IMR-90 (cell line): ENCODE measurements around the gene CCDC88C. TPM values are rescaled to one million over a fixed set of nuclear protein-coding genes. Genes with fewer than 3 reads are reported as not detected.

Experiments used
- ATAC-seq: fragments of 200-7000 bp; cut with Tn5 transposase; 2 replicates; pipeline ENCODE4 v1.9.1; 2020; ENCODE audit warnings: low read depth, mild to moderate bottlenecking, moderate library complexity
- BruUV-seq: library from RNA; stranded (reverse); fragments of 400-500 nt; replicated peaks from 2 replicates; lab custom pipeline; 2021; lab: Mats Ljungman, UMichigan
- CTCF ChIA-PET: fragments of 300-600 bp; formaldehyde crosslinking; extraction: SDS; loops from one replicate; lab custom pipeline; 2021; ENCODE audit warnings: antibody characterized with exemption; lab: Yijun Ruan, JAX
- POLR2A ChIA-PET: fragments of 300-600 bp; sonication (Branson Sonifier 250); formaldehyde crosslinking; loops from one replicate; lab custom pipeline; 2022; ENCODE audit warnings: antibody characterized with exemption; ENCODE audit not compliant: unreplicated experiment; lab: Charles Lee
- DNase-seq: peaks from one replicate; pipeline ENCODE4 v3.0.0; 2013
- H2AFZ ChIP-seq: replicated peaks from 2 replicates; pipeline ENCODE3; 2013; ENCODE audit warnings: low read length, mild to moderate bottlenecking; ENCODE audit not compliant: poor library complexity
- H2AK5ac ChIP-seq: 2 replicates; pipeline ENCODE4 v1.6.1; 2013; ENCODE audit warnings: low read depth, low read length, inconsistent platforms
- H2AK9ac ChIP-seq: replicated peaks from 2 replicates; pipeline ENCODE3; 2013; ENCODE audit warnings: mild to moderate bottlenecking, low read depth, low read length, moderate library complexity; ENCODE audit not compliant: poor library complexity
- H2BK120ac ChIP-seq: 2 replicates; pipeline ENCODE4 v1.6.1; 2013; ENCODE audit warnings: low read depth, low read length, inconsistent platforms
- H2BK15ac ChIP-seq: 3 replicates; pipeline ENCODE4 v1.6.1; 2013; ENCODE audit warnings: low read depth, low read length, inconsistent platforms
- H2BK20ac ChIP-seq: 2 replicates; pipeline ENCODE4 v1.6.1; 2013; ENCODE audit warnings: low read depth, mild to moderate bottlenecking, inconsistent platforms, low read length, moderate library complexity
- H2BK5ac ChIP-seq: 2 replicates; pipeline ENCODE4 v1.6.1; 2013; ENCODE audit warnings: mild to moderate bottlenecking, low read depth, low read length, inconsistent platforms; ENCODE audit not compliant: poor library complexity, severe bottlenecking
- H3K14ac ChIP-seq: replicated peaks from 2 replicates; pipeline ENCODE4 v1.6.1; 2013; ENCODE audit warnings: low read depth, low read length, inconsistent platforms
- H3K18ac ChIP-seq: 2 replicates; pipeline ENCODE4 v1.6.1; 2013; ENCODE audit warnings: low read depth, low read length, control low read depth
- H3K23ac ChIP-seq: 2 replicates; pipeline ENCODE4 v1.6.1; 2013; ENCODE audit warnings: low read depth, low read length, inconsistent platforms
- H3K27ac ChIP-seq: 2 replicates; pipeline ENCODE4 v1.5.1; 2013; ENCODE audit warnings: mild to moderate bottlenecking, control low read depth, low read length; ENCODE audit not compliant: insufficient read depth
- H3K27me3 ChIP-seq: 2 replicates; pipeline ENCODE4 v1.6.1; 2013; ENCODE audit warnings: low read length; ENCODE audit not compliant: control insufficient read depth, insufficient read depth
- H3K36me3 ChIP-seq: 2 replicates; pipeline ENCODE4 v1.6.1; 2013; ENCODE audit warnings: low read length, mixed read lengths; ENCODE audit not compliant: control insufficient read depth, insufficient read depth
- H3K4ac ChIP-seq: 2 replicates; pipeline ENCODE4 v1.6.1; 2013; ENCODE audit warnings: low read depth, low read length, inconsistent platforms
- H3K4me1 ChIP-seq: 2 replicates; pipeline ENCODE4 v1.6.1; 2013; ENCODE audit warnings: low read length, mixed read lengths; ENCODE audit not compliant: control insufficient read depth, insufficient read depth
- H3K4me2 ChIP-seq: 2 replicates; pipeline ENCODE4 v1.6.1; 2013; ENCODE audit warnings: low read depth, mild to moderate bottlenecking, control low read depth, low read length, moderate library complexity
- H3K4me3 ChIP-seq: 2 replicates; pipeline ENCODE4 v1.5.1; 2013; ENCODE audit warnings: low read depth, mild to moderate bottlenecking, control low read depth, low read length, moderate library complexity; ENCODE audit not compliant: insufficient read depth
- H3K56ac ChIP-seq: 2 replicates; pipeline ENCODE4 v1.6.1; 2013; ENCODE audit warnings: low read length, inconsistent platforms; ENCODE audit not compliant: insufficient read depth; ENCODE audit errors: extremely low read depth
- H3K79me1 ChIP-seq, 2 experiments: 2 replicates each; pipeline ENCODE4 v1.6.1; 2013; ENCODE audit warnings: low read length in 2 of 2, inconsistent platforms in 1 of 2, low read depth in 1 of 2
- H3K9ac ChIP-seq: 2 replicates; pipeline ENCODE4 v1.6.1; 2013; ENCODE audit warnings: low read depth, low read length, control low read depth
- H3K9me1 ChIP-seq: 2 replicates; pipeline ENCODE4 v1.6.1; 2013; ENCODE audit warnings: low read length, inconsistent platforms; ENCODE audit not compliant: insufficient read depth
- H3K9me3 ChIP-seq: 2 replicates; pipeline ENCODE4 v1.6.1; 2013; ENCODE audit warnings: low read length; ENCODE audit not compliant: control insufficient read depth, insufficient read depth
- H4K20me1 ChIP-seq: 2 replicates; pipeline ENCODE4 v1.6.1; 2013; ENCODE audit warnings: low read length, inconsistent platforms; ENCODE audit not compliant: insufficient read depth
- H4K5ac ChIP-seq: 2 replicates; pipeline ENCODE4 v1.6.1; 2013; ENCODE audit warnings: mild to moderate bottlenecking, low read depth, low read length, control low read depth
- H4K8ac ChIP-seq, 2 experiments: 2 replicates each; pipeline ENCODE4 v1.6.1; 2013; ENCODE audit warnings: low read depth in 2 of 2, low read length in 2 of 2, control low read depth in 1 of 2, inconsistent platforms in 1 of 2
- H4K91ac ChIP-seq: 2 replicates; pipeline ENCODE4 v1.6.1; 2013; ENCODE audit warnings: low read depth, low read length, inconsistent platforms; ENCODE audit not compliant: insufficient read depth
- RAD21 ChIP-seq: IDR thresholded peaks from 2 replicates; pipeline ENCODE4 v1.6.1; 2012; ENCODE audit warnings: low read length, improper control_type of control experiment
- WGBS, 2 experiments: methylation state at CpG; one replicate each; pipeline versions ENCODE4 v1.1.5 to v1.1.7; 2013; ENCODE audit warnings: missing lambda C conversion rate in 2 of 2; ENCODE audit not compliant: insufficient read length in 1 of 2; ENCODE audit errors: extremely low coverage in 2 of 2; 5-methylcytosine and 5-hydroxymethylcytosine counted together
- dilution Hi-C: fragments of 300-500 bp; cut with HindIII; formaldehyde crosslinking; loops from one replicate; pipeline ENCODE4 v1.14.3; 2018; ENCODE audit warnings: low sequenced_read_pairs; ENCODE audit not compliant: unreplicated experiment
- in situ Hi-C: fragments of 300-500 bp; cut with MboI; formaldehyde crosslinking; loops from 3 replicates; pipeline ENCODE4 v1.14.3; 2019; ENCODE audit warnings: low sequenced_read_pairs, inconsistent platforms, mixed read lengths
- intact Hi-C: fragments of 100-400 bp; cut with micrococcal nuclease; formaldehyde crosslinking; loops from 2 replicates; pipeline ENCODE4 v1.10.0; 2022
- polyA plus RNA-seq, 3 experiments: library from polyadenylated mRNA; depleted of rRNA; stranded (reverse); fragments of >200 nt; gene quantifications; 2 replicates each; pipeline ENCODE4 v1.2.3, GENCODE V29; 2012; ENCODE audit warnings: low replicate concordance in 1 of 3
- total RNA-seq: library from RNA; depleted of rRNA; stranded (reverse); fragments of >200 nt; gene quantifications from 2 replicates; pipeline ENCODE4 v1.2.3, GENCODE V29; 2012

The CCDC88C gene
- total and polyA plus RNA-seq, 2 of the 4 experiments (the other 2 are of a cell fraction), result 0.17 to 0.18 TPM

- H3K4me1 ChIP-seq, result peaks cover 2% of the 10 kb centered on the region; the same call in 1 of the 2 replicates
- H3K9me3 ChIP-seq, result no peaks in the 10 kb centered on the region
- no peak overlapping the region for H2BK5ac ChIP-seq
- H3K4me3 ChIP-seq, result no peak overlapping the region
- TF ChIP-seq RAD21, result no peak
- ATAC-seq (no peak), DNase-seq (no peak)
- H2AK5ac ChIP-seq, result no peak overlapping the region
- dilution Hi-C loops (no loop called here), intact Hi-C loops (no loop called here), in situ Hi-C loops (loop anchor here (5.0 kb wide), 1 partner anchor 103 kb away; no protein-coding TSS in a partner anchor)
- no peak overlapping the region for H4K5ac ChIP-seq
- no peak overlapping the region for H2BK120ac ChIP-seq
- no peak overlapping the region for H3K14ac ChIP-seq
- CTCF ChIA-PET, result no interaction called here
- H3K79me1 ChIP-seq, result no peaks in the 10 kb centered on the region
- H3K27ac ChIP-seq, result no peak overlapping the region
- H2AK9ac ChIP-seq, result no peak overlapping the region
- POLR2A ChIA-PET, result no interaction called here
- no peak overlapping the region for H3K9ac ChIP-seq
- no TSS peak for BruUV-seq
- H4K20me1 ChIP-seq, result no peaks in the 10 kb centered on the region
- no peak overlapping the region for H4K91ac ChIP-seq
- H3K23ac ChIP-seq, result no peak overlapping the region
- H3K4ac ChIP-seq, result no peak overlapping the region
- no peaks in the 10 kb centered on the region for H3K36me3 ChIP-seq
- no peak overlapping the region for H2BK15ac ChIP-seq
- WGBS, 2 experiments, result 82% methylated on average over 2 of the region's 5 CpGs; no CpG with 5 or more reads in 1 of the 2 experiments
- no peak overlapping the region for H2BK20ac ChIP-seq
- H3K4me2 ChIP-seq, result no peak overlapping the region
- no peak overlapping the region for H3K18ac ChIP-seq
- no peak overlapping the region for H3K56ac ChIP-seq
- H3K27me3 ChIP-seq, result peaks cover 3% of the 10 kb centered on the region
- no peak overlapping the region for H2AFZ ChIP-seq
- H4K8ac ChIP-seq, result no peak overlapping the region
- peaks cover 2% of the 10 kb centered on the region; the same call in 1 of the 2 replicates for H3K9me1 ChIP-seq
Observed at GRCh38 chr14:91280129-91280528, 137.5 kb downstream of the CCDC88C start.
